Common myeloid progenitor, CD34-positive (primary cell): ENCODE measurements around the gene POU6F2.

ENCODE experiments used
- CTCF ChIA-PET: fragments of 350-600 bp; sonication (Branson Sonifier 250); formaldehyde crosslinking; loops from one replicate; lab custom pipeline; 2021; ENCODE audit warnings: antibody characterized with exemption; lab: Charles Lee
- POLR2A ChIA-PET: fragments of 350-600 bp; sonication (Branson Sonifier 250); formaldehyde crosslinking; loops from one replicate; lab custom pipeline; 2021; ENCODE audit warnings: antibody characterized with exemption; lab: Charles Lee
- DNase-seq, 3 donors: peaks; one replicate each; pipeline versions ENCODE4 v3.0.0 to v3.0.0-alpha.2; 2013
- H3K27ac ChIP-seq, 2 experiments: 1 replicate in 1 of 2; 2 replicates in 1 of 2; pipeline ENCODE4 v1.7.0; 2013; ENCODE audit warnings: inconsistent platforms in 2 of 2, low read length in 2 of 2, mild to moderate bottlenecking in 2 of 2, low read depth in 1 of 2, moderate library complexity in 1 of 2; ENCODE audit not compliant: severe bottlenecking in 2 of 2, insufficient read depth in 1 of 2, poor library complexity in 1 of 2
- H3K27me3 ChIP-seq, 5 experiments: replicated peaks in 2 of 5; 1 replicate in 3 of 5; 2 replicates in 2 of 5; pipeline versions ENCODE4 v1.6.1 to v1.7.0; 2013; ENCODE audit warnings: low read length in 4 of 5, mild to moderate bottlenecking in 2 of 5, moderate library complexity in 2 of 5, inconsistent platforms in 1 of 5; ENCODE audit not compliant: insufficient read depth in 5 of 5, control insufficient read depth in 4 of 5
- H3K36me3 ChIP-seq, 4 experiments: 1 replicate in 2 of 4; 2 replicates in 2 of 4; pipeline versions ENCODE4 v1.6.1 to v1.7.0; 2013; ENCODE audit warnings: low read length in 3 of 4, control low read depth in 1 of 4, mild to moderate bottlenecking in 1 of 4; ENCODE audit not compliant: control insufficient read depth in 4 of 4, insufficient read depth in 4 of 4
- H3K4me1 ChIP-seq, 4 experiments: 1 replicate in 3 of 4; 2 replicates in 1 of 4; pipeline versions ENCODE4 v1.6.1 to v1.7.1; 2013; ENCODE audit warnings: low read length in 3 of 4, mild to moderate bottlenecking in 3 of 4, control low read depth in 1 of 4, inconsistent platforms in 1 of 4, moderate library complexity in 1 of 4; ENCODE audit not compliant: control insufficient read depth in 4 of 4, insufficient read depth in 4 of 4; ENCODE audit errors: control extremely low read depth in 1 of 4
- H3K4me3 ChIP-seq, 7 experiments: 1 replicate in 4 of 7; 2 replicates in 3 of 7; pipeline versions ENCODE4 v1.5.1 to v1.7.0; 2013; ENCODE audit warnings: mild to moderate bottlenecking in 7 of 7, low read length in 6 of 7, moderate library complexity in 6 of 7, inconsistent platforms in 2 of 7, low read depth in 2 of 7, control low read depth in 1 of 7; ENCODE audit not compliant: insufficient read depth in 4 of 7, control insufficient read depth in 1 of 7; ENCODE audit errors: extremely low read depth in 1 of 7
- H3K9me3 ChIP-seq, 5 experiments: 1 replicate in 4 of 5; 2 replicates in 1 of 5; pipeline versions ENCODE4 v1.6.1 to v1.7.1; 2013; ENCODE audit warnings: low read length in 4 of 5, mild to moderate bottlenecking in 2 of 5, inconsistent platforms in 1 of 5, low read depth in 1 of 5, moderate library complexity in 1 of 5; ENCODE audit not compliant: control insufficient read depth in 4 of 5, insufficient read depth in 2 of 5; ENCODE audit errors: control extremely low read depth in 1 of 5
- WGBS: methylation state at CpG from one replicate; pipeline ENCODE4 v1.1.5; 2013; ENCODE audit not compliant: insufficient coverage; 5-methylcytosine and 5-hydroxymethylcytosine counted together

POU6F2 gene

GRCh38 chr7:39480901-39481300 is 503.2 kb downstream of the POU6F2 start:
- ChIA-PET POLR2A (no interaction called here), CTCF (no interaction called here)
- Histone ChIP-seq H3K36me3 (no peaks in the 10 kb centered on the region), H3K27me3 (no peaks in the 10 kb centered on the region), H3K4me3 (no peak overlapping the region), H3K4me1 (no peaks in the 10 kb centered on the region), H3K27ac (no peak overlapping the region), H3K9me3 (peaks cover 0 to 7% (median 0%) of the 10 kb centered on the region in 5 experiments)
- DNase-seq = no peak

GRCh38 chr7:39488467-39489393 is 511.0 kb downstream of the POU6F2 start:
- POLR2A ChIA-PET = interaction anchor here (0.6 kb wide), 1 partner anchor 548 kb away, joined by 3 read pairs; no protein-coding TSS in a partner anchor
- H3K27ac ChIP-seq = no peak overlapping the region
- CTCF ChIA-PET = interaction anchor here (0.8 to 2.1 kb wide), 4 partner anchors 10 to 30 kb away, joined by 3 to 5 read pairs (median 3); no protein-coding TSS in a partner anchor
- no peak overlapping the region for H3K4me3 ChIP-seq
- peak in 2 of 3 donors; percentile 65 to 71 for DNase-seq
- no peaks in the 10 kb centered on the region for H3K27me3 ChIP-seq
- H3K36me3 ChIP-seq = no peaks in the 10 kb centered on the region
- H3K4me1 ChIP-seq = peaks cover 0 to 12% (median 11%) of the 10 kb centered on the region in 4 experiments
- WGBS = 37% methylated on average over 5 of the region's 7 CpGs
- H3K9me3 ChIP-seq = no peaks in the 10 kb centered on the region

- CTCF ChIA-PET = interaction anchor here (1.3 to 1.5 kb wide), 2 partner anchors 14 to 29 kb away, joined by 3 to 4 read pairs; no protein-coding TSS in a partner anchor
- POLR2A ChIA-PET = no interaction called here
- no CpG with 5 or more reads among the region's 2 CpGs for WGBS
Measured at GRCh38 chr7:39490296-39490695, 512.6 kb downstream of the POU6F2 start.

GRCh38 chr7:39493934-39494333 is 516.2 kb downstream of the POU6F2 start:
- no peak for DNase-seq
- H3K4me3 ChIP-seq = no peak overlapping the region
- no peaks in the 10 kb centered on the region for H3K27me3 ChIP-seq
- no CpG with 5 or more reads among the region's 1 CpG for WGBS
- H3K9me3 ChIP-seq = no peaks in the 10 kb centered on the region
- H3K27ac ChIP-seq = no peak overlapping the region
- no peaks in the 10 kb centered on the region for H3K36me3 ChIP-seq
- ChIA-PET CTCF (no interaction called here), POLR2A (no interaction called here)
- peaks cover 0 to 2% (median 1%) of the 10 kb centered on the region in 4 experiments for H3K4me1 ChIP-seq

More at GRCh38 chr7:39490296-39490695, 512.6 kb downstream of the POU6F2 start:
- Histone ChIP-seq H3K36me3 (no peaks in the 10 kb centered on the region), H3K9me3 (no peaks in the 10 kb centered on the region), H3K27ac (no peak overlapping the region), H3K4me1 (peaks cover 0 to 12% (median 11%) of the 10 kb centered on the region in 4 experiments), H3K4me3 (no peak overlapping the region), H3K27me3 (no peaks in the 10 kb centered on the region)
- DNase-seq = no peak

GRCh38 chr7:39501358-39501757 is 523.6 kb downstream of the POU6F2 start:
- Histone ChIP-seq H3K27ac (no peak overlapping the region), H3K36me3 (no peaks in the 10 kb centered on the region), H3K27me3 (no peaks in the 10 kb centered on the region), H3K4me1 (peaks cover 0 to 17% (median 4%) of the 10 kb centered on the region in 4 experiments), H3K9me3 (no peaks in the 10 kb centered on the region), H3K4me3 (no peak overlapping the region)
- POLR2A ChIA-PET = no interaction called here
- 57% methylated on average over 3 of the region's 3 CpGs for WGBS
- peak in 2 of 3 donors; percentile 36 to 64 for DNase-seq
- CTCF ChIA-PET = interaction anchor here (1.4 to 1.5 kb wide), 2 partner anchors 10 to 710 kb away, joined by 3 read pairs; no protein-coding TSS in a partner anchor

- Histone ChIP-seq H3K27me3 (no peaks in the 10 kb centered on the region), H3K9me3 (no peaks in the 10 kb centered on the region), H3K27ac (no peak overlapping the region), H3K4me1 (peaks cover 0 to 47% (median 32%) of the 10 kb centered on the region in 4 experiments), H3K36me3 (no peaks in the 10 kb centered on the region), H3K4me3 (no peak overlapping the region)
- CTCF ChIA-PET = interaction anchor here (1.0 to 1.1 kb wide), 2 partner anchors 9 to 15 kb away, joined by 3 to 4 read pairs; no protein-coding TSS in a partner anchor
- DNase-seq = peak in 2 of 3 donors; percentile 56 to 57
- 56% methylated on average over 3 of the region's 3 CpGs for WGBS
- POLR2A ChIA-PET = no interaction called here
Measured at GRCh38 chr7:39504963-39505362, 527.3 kb downstream of the POU6F2 start.
